Measurements from ENCODE around the gene AMZ2.
"Not testable (repeated sequence)": the region's sequence is repeated elsewhere in the genome, so short reads cannot be mapped to it uniquely, and the experiment has no call there.

The AMZ2 gene

DNA sequence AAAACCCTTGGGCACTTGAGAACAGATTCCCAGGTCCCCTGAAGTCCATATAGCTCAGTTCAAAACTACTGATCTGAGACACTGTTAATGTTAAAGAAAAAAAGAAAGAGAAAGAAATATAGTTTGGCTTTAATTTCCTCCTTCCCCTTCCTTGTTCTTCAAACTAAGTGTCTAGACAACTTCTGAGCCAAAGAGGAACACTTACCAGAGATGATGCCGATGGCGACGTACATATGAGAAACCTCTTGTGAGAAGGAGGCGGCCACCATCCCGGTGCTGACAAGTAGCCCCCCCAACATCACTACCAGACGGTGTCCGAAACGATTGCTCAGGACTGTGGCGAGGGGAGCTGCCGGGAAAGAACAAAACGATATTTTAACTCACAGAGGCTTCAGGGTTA, 25.9 kb downstream of the AMZ2 start:
- intact Hi-C loops (cut with DNase I; ENCODE audit: low total_unique reads): no loop called here
- H3K4me1 ChIP-seq: no peaks in the 10 kb centered on the region
- no peak for TF ChIP-seq CTCF (IDR thresholded peaks at IDR 0.05)
- DNase-seq: no peak
- H3K36me3 ChIP-seq: peaks cover 0 to 6% (median 6%) of the 10 kb centered on the region in 3 donors
- H3K4me3 ChIP-seq: no peak overlapping the region
- peaks cover 0 to 5% (median 0%) of the 10 kb centered on the region in 3 donors for H3K9me3 ChIP-seq
- no peaks in the 10 kb centered on the region for H3K27me3 ChIP-seq
- no peak overlapping the region for H3K27ac ChIP-seq

GRCh38 chr17:68276339-68276738, 28.5 kb downstream of the AMZ2 start:
- DNase-seq; H3K27ac ChIP-seq; H3K9me3 ChIP-seq; H3K27me3 ChIP-seq; intact Hi-C loops (cut with DNase I; ENCODE audit: low total_unique reads); H3K4me1 ChIP-seq; H3K36me3 ChIP-seq; H3K4me3 ChIP-seq: not testable (repeated sequence)

- intact Hi-C loops (cut with DNase I; ENCODE audit: low total_unique reads): no loop called here
- no peak overlapping the region for H3K4me3 ChIP-seq
- peaks cover 0 to 6% (median 6%) of the 10 kb centered on the region in 3 donors for H3K36me3 ChIP-seq
- no peak overlapping the region for H3K27ac ChIP-seq
- no peaks in the 10 kb centered on the region for H3K27me3 ChIP-seq
- TF ChIP-seq CTCF (IDR thresholded peaks at IDR 0.05): no peak
- no peak for DNase-seq
- peaks cover 0 to 5% (median 0%) of the 10 kb centered on the region in 3 donors for H3K9me3 ChIP-seq
- H3K4me1 ChIP-seq: no peaks in the 10 kb centered on the region
These were observed 30.0 kb downstream of the AMZ2 start for GRCh38 chr17:68277807-68278206.

DNA sequence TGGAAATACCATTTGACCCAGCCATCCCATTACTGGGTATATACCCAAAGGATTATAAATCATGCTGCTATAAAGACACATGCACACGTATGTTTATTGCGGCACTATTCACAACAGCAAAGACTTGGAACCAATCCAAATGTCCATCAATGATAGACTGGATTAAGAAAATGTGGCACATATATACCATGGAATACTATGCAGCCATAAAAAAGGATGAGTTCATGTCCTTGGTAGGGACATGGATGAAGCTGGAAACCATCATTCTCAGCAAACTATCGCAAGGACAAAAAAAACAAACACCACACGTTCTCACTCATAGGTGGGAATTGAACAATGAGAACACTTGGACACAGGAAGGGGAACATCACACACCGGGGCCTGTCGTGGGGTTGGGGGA, 34.1 kb downstream of the AMZ2 start:
- H3K27ac ChIP-seq; H3K4me1 ChIP-seq; H3K4me3 ChIP-seq; H3K27me3 ChIP-seq; H3K36me3 ChIP-seq; H3K9me3 ChIP-seq; DNase-seq; intact Hi-C loops (cut with DNase I; ENCODE audit: low total_unique reads): not testable (repeated sequence)

GRCh38 chr17:68288375-68288774, 40.5 kb downstream of the AMZ2 start:
- intact Hi-C loops (cut with DNase I; ENCODE audit: low total_unique reads): no loop called here
- H3K27ac ChIP-seq: no peak overlapping the region
- H3K36me3 ChIP-seq: no peaks in the 10 kb centered on the region
- H3K4me1 ChIP-seq: peaks cover 0 to 28% (median 22%) of the 10 kb centered on the region in 4 donors
- DNase-seq: no peak
- peaks cover 0 to 31% of the 10 kb centered on the region in 2 donors for H3K27me3 ChIP-seq
- no peak for TF ChIP-seq CTCF (IDR thresholded peaks at IDR 0.05)
- H3K4me3 ChIP-seq: no peak overlapping the region
- H3K9me3 ChIP-seq: no peaks in the 10 kb centered on the region

DNA sequence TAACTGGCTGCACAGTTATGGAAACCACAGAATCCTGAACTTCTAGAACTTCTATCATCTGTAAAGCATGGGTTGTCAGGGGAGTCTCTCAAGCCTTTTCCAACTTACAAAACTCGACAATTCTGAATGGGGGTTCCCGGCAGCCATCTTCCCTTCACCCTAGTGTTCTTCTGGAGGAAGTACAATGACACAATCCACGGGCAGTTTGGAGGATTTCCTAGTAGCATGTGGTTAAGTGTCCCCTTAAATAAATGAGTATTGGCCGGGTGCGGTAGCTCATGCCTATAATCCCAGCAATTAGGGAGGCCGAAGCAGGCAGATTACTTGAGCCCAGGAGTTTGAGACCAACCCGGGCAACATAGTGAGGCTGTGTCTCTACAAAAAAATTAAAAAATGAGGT, 41.0 kb downstream of the AMZ2 start:
- TF ChIP-seq CTCF (IDR thresholded peaks at IDR 0.05): no peak
- intact Hi-C loops (cut with DNase I; ENCODE audit: low total_unique reads): no loop called here
- Histone ChIP-seq H3K27ac (no peak overlapping the region), H3K27me3 (peaks cover 0 to 35% of the 10 kb centered on the region in 2 donors), H3K36me3 (no peaks in the 10 kb centered on the region), H3K4me3 (no peak overlapping the region), H3K4me1 (peaks cover 0 to 28% (median 22%) of the 10 kb centered on the region in 4 donors), H3K9me3 (no peaks in the 10 kb centered on the region)
- no peak for DNase-seq

DNA sequence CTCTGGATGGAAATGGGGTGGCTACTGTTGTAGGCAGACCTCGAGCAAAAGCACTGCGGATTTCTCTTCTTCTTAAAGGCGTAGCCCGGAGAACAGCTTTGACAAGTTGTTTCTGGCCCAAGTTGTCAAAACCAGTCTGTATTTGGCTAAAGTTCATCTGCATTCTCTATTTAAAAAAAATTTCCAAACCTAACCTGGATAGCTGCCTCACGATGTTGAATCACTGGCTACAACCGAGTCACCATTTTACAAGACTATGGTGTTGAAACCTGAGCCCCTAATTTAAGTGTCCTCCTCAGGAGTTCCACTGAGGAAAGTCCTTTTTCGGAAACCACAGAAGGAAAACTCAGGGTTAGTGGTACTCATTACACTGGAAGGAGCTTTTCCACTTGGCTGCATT, 41.6 kb downstream of the AMZ2 start:
- Histone ChIP-seq H3K27me3 (peaks cover 0 to 42% of the 10 kb centered on the region in 2 donors), H3K4me1 (peaks cover 0 to 28% (median 22%) of the 10 kb centered on the region in 4 donors), H3K9me3 (no peaks in the 10 kb centered on the region), H3K36me3 (no peaks in the 10 kb centered on the region), H3K4me3 (no peak overlapping the region), H3K27ac (no peak overlapping the region)
- intact Hi-C loops (cut with DNase I; ENCODE audit: low total_unique reads): no loop called here
- no peak for DNase-seq
- TF ChIP-seq CTCF (IDR thresholded peaks at IDR 0.05): no peak
